ENCODE measurements around the gene NLRC4. TPM values are rescaled to one million over a fixed set of nuclear protein-coding genes. Genes with fewer than 3 reads are reported as not detected.
"Not testable (repeated sequence)": the region's sequence is repeated elsewhere in the genome, so short reads cannot be mapped to it uniquely, and the experiment has no call there.

NLRC4 gene, protein sequence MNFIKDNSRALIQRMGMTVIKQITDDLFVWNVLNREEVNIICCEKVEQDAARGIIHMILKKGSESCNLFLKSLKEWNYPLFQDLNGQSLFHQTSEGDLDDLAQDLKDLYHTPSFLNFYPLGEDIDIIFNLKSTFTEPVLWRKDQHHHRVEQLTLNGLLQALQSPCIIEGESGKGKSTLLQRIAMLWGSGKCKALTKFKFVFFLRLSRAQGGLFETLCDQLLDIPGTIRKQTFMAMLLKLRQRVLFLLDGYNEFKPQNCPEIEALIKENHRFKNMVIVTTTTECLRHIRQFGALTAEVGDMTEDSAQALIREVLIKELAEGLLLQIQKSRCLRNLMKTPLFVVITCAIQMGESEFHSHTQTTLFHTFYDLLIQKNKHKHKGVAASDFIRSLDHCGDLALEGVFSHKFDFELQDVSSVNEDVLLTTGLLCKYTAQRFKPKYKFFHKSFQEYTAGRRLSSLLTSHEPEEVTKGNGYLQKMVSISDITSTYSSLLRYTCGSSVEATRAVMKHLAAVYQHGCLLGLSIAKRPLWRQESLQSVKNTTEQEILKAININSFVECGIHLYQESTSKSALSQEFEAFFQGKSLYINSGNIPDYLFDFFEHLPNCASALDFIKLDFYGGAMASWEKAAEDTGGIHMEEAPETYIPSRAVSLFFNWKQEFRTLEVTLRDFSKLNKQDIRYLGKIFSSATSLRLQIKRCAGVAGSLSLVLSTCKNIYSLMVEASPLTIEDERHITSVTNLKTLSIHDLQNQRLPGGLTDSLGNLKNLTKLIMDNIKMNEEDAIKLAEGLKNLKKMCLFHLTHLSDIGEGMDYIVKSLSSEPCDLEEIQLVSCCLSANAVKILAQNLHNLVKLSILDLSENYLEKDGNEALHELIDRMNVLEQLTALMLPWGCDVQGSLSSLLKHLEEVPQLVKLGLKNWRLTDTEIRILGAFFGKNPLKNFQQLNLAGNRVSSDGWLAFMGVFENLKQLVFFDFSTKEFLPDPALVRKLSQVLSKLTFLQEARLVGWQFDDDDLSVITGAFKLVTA
- 1 to 10 TPM; 2.8 to 8.9 (median 6.7) TPM for total RNA-seq

DNA sequence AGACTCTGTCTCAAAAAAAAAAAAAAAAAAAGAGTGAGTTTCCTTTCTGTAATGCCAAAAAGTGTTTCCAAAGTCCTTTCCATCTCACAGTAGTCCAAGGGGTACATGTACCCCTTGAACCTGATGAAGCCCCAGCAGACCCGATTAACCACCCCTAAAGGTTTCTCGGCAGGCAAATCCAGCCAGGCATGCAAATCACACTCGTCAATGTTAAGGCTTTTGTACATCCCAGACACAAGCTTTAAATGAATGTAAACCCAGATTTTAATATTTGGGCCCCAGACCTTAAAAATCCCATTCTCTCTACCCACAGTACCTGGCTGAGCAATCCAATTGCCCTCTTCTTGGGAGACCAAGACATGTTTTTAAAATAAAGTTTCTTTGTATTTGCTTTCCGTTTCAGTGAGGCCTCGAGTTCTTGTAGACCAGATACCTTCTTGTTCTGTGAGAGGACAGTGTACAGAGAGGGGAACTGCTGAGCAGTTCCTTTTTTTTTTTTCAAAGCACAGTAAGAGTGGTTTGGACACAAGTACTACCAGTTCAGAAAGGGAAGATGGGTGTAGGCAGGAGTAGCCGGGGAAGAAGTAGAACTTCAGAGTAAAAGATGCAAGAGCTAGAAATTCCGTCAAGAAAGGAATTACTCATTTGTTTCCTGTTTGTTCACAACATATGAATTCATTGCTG lies at the start of gene NLRC4:
Gene NLRC4 (minus strand): TSS at position 465 of the 684 bp plus-strand sequence. CDS start 8,111 bp downstream, outside the sequence.
- ATAC-seq (ENCODE audit: low FRiP score): no peak
- DNase-seq (ENCODE audit: low spot score): no peak
- no peak for TF ChIP-seq CTCF (IDR thresholded peaks at IDR 0.05)

GRCh38 chr2:32310577-32310976 lies 45.9 kb upstream of the NLRC4 start:
- TF ChIP-seq CTCF (IDR thresholded peaks at IDR 0.05): no peak
- no peak for ATAC-seq (ENCODE audit: low FRiP score)
- DNase-seq (ENCODE audit: low spot score): no peak

GRCh38 chr2:32293966-32294562 lies 29.4 kb upstream of the NLRC4 start:
- not testable (repeated sequence) for DNase-seq (ENCODE audit: low spot score); ATAC-seq (ENCODE audit: low FRiP score)

DNA sequence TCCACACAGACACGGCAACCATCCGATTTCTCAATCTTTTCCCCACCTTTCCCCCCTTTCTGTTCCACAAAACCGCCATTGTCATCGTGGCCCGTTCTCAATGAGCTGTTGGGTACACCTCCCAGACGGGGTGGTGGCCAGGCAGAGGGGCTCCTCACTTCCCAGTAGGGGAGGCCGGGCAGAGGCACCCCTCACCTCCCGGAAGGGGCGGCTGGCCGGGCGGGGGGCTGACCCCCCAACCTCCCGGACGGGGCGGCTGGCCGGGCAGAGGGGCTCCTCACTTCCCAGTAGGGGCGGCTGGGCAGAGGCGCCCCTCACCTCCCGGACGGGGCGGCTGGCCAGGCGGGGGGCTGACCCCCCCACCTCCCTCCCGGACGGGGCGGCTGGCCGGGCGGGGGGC lies 28.8 kb upstream of the NLRC4 start:
- DNase-seq (ENCODE audit: low spot score); ATAC-seq (ENCODE audit: low FRiP score): not testable (repeated sequence)

- no peak for TF ChIP-seq CTCF (IDR thresholded peaks at IDR 0.05)
- DNase-seq (ENCODE audit: low spot score) (no peak), ATAC-seq (ENCODE audit: low FRiP score) (no peak)
Observed at GRCh38 chr2:32291746-32292145, 27.1 kb upstream of the NLRC4 start.

DNA sequence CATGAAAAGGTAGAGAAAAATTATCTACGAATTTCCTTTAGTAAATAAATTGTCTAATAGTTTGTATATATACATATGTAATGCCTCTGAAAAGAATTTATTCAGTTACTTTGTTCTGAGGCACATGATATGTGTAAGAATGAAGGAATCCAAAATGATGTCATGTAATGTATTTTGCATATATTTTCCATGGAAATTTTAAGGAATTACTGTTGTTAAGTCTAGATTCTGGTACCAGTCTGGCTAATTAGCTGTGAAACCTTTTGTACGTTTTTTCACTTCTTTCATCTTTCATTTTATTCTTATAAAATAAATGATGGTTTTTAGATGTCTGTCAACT lies 25.3 kb upstream of the NLRC4 start:
- DNase-seq (ENCODE audit: low spot score): no peak
- ATAC-seq (ENCODE audit: low FRiP score): no peak
- TF ChIP-seq CTCF (IDR thresholded peaks at IDR 0.05): no peak

GRCh38 chr2:32289165-32289999 lies 24.7 kb upstream of the NLRC4 start:
- DNase-seq (ENCODE audit: low spot score): no peak
- ATAC-seq (ENCODE audit: low FRiP score): peak; percentile 57
- TF ChIP-seq CTCF (IDR thresholded peaks at IDR 0.05): no peak
